HG03025 (cell line): ENCODE measurements around the gene MISP.

Experiments used
- ATAC-seq: cut with Tn5 transposase; IDR thresholded peaks from one replicate; pipeline ENCODE4 v1.9.1; 2021; ENCODE audit warnings: mild to moderate bottlenecking, moderate library complexity; ENCODE audit not compliant: unreplicated experiment, low FRiP score

MISP gene

GRCh38 chr19:805600-806550 is 55.0 kb downstream of the MISP start:
- ATAC-seq, result no peak

GRCh38 chr19:806815-807421 is 56.0 kb downstream of the MISP start:
- ATAC-seq, result no peak

- no peak for ATAC-seq
Observed at GRCh38 chr19:807627-808422, 56.9 kb downstream of the MISP start.

DNA sequence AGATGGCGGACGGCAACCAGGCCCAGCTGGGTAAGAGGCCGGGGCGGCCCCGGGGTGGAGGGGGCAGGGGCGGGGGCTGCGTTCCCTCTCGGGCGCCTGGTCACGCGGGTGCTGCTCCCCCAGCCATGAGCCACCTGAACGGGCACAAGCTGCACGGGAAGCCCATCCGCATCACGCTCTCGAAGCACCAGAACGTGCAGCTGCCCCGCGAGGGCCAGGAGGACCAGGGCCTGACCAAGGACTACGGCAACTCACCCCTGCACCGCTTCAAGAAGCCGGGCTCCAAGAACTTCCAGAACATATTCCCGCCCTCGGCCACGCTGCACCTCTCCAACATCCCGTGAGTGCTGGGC is 57.5 kb downstream of the MISP start:
- no peak for ATAC-seq

DNA sequence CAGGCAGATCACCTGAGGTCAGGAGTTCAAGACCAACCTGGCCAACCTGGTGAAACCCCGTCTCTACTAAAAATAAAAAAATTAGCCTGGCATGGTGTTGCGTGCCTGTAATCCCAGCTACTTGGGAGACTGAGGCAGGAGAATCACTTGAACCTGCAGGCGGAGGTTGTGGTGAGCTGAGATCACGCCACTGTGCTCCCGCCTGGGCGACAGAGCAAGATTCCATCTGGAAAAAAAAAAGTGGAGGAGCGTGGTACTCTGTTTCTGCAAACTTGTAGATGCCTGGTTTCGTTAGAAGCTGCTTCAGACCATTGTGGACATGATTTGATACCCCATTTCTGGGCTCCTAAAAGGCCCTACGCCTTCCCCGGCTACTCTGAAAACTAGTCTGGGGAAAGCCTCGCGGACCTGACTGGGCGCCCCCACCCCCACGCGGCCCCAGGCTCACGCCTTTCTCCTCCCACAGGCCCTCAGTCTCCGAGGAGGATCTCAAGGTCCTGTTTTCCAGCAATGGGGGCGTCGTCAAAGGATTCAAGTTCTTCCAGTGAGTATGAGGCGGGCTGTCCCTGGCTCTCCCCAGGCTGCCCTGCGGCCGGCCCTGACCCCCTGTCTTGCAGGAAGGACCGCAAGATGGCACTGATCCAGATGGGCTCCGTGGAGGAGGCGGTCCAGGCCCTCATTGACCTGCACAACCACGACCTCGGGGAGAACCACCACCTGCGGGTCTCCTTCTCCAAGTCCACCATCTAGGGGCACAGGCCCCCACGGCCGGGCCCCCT is 59.4 kb downstream of the MISP start:
- no peak for ATAC-seq

- no peak for ATAC-seq
Observed at GRCh38 chr19:810883-811489, 60.1 kb downstream of the MISP start.

DNA sequence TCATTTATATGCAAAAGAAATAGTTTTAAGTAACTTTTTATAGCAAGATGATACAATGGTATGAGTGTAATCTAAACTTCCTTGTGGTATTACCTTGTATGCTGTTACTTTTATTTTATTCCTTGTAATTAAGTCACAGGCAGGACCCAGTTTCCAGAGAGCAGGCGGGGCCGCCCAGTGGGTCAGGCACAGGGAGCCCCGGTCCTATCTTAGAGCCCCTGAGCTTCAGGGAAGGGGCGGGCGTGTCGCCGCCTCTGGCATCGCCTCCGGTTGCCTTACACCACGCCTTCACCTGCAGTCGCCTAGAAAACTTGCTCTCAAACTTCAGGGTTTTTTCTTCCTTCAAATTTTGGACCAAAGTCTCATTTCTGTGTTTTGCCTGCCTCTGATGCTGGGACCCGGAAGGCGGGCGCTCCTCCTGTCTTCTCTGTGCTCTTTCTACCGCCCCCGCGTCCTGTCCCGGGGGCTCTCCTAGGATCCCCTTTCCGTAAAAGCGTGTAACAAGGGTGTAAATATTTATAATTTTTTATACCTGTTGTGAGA is 60.7 kb downstream of the MISP start:
- no peak for ATAC-seq

GRCh38 chr19:812049-812746 is 61.3 kb downstream of the MISP start:
- no peak for ATAC-seq

GRCh38 chr19:812747-813218 is 61.9 kb downstream of the MISP start:
- no peak for ATAC-seq

DNA sequence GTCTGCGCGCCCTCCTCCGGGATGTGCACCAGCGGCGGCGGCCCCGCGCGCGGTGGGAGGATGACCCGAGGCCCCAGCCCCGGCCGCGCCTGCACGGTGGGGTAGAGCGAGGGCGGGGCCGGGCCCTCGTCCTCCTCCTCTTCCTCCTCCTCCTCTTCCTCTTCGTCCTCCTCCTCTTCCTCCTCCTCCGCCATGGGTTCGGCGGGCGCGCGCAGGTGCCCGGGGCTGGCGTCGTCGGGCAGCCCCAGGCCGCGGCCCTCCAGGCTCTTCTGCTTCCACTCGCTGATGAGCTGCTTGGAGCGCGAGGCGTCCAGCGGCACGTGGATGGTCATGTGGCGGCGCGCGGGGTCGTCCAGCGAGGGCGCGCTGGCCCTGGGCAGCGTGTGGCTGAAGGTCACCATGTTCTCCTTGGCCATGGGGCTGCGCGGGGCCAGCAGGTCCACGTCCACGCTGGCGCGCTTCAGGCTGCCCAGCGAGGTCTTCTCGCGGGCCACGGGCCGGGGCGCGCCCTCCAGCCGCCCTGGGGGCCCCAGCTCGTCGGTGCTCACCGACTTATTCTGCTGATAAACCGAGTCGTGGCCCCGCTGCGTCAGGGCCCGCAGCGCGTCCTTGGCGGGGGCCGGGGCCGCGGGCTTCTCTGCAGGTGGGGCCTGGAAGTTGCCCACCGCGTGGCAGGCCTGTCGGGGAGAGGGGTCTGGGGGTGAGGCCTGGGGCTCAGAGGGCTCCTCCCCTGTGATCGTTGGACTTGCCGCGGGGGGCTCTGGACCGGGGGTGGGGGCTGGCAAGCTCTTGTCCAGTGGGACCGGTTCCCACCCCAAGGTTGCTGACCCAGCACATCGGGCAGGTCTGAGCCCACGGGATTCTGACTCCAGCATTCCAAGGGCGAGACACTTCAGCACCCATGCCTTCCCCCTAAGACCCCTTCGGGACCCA is 62.6 kb downstream of the MISP start:
- no peak for ATAC-seq
